ENCODE results near the gene LATS1.
"Not testable (repeated sequence)": the region's sequence is repeated elsewhere in the genome, so short reads cannot be mapped to it uniquely, and the experiment has no call there.

LATS1 gene

DNA sequence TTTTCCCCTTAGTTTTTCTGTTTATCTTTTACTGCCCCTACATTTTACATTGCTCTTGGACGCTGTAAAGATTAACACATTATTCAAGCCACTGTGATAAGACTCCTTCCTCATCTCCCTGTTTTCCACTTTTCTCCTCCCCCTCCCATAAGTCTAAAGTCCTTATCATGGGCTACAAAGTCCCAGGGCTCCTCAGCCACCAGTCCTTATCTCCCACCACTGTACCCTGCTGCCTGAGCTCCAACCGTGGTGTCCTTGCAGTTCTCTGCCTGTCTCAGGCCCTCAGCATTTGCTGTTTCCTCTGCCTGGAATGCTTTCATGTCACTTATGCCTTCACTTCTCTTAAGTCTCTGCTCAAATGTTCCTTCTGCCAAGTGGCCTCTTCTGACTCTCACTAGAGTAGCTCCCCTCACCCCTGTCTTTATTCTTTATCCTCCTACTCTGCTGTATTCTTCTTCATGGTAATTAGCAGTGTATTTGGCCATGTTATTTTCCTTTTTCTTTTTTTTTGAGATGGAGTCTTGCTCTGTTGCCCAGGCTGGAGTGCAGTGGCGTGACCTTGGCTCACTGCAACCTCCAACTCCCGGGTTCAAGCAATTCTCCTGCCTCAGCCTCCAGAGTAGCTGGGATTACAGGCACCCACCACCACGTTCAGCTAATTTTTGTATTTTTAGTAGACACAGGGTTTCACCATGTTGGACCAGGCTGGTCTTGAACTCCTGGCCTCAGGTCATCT, 10.8 kb upstream of the LATS1 start:
- no peak for DNase-seq

DNA sequence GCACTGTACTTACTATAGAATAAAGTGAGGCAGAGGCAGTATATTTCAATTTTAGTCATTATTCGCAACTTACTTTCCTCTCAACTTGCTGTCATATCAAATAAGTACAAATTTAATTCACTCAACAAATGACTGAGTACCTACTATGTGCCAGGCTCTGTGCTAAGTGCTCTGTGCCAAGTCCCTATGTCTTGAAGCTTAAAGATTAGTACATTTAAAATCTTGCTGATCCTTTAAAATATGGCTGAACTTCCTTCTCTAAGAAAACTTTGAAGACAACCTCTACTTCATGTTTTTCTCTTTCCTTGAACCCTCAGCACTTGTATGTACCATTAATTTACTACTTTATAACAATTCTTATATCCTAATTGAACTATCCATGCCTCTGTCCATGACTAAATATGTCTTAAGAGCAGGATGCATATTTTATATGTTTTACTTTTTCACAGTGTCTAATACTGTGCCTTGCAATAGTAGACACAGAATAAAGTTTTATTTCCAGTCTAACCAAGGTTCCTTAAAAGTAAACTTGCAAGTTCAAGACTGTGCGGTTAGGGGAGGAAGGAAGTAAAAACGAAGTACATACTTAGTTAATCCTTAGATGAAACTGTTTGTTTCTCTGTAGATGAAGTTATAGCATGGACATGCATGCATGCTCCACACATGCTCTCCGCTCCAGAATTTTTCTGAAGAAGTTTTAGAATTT, 10.0 kb upstream of the LATS1 start:
- no peak for DNase-seq

DNA sequence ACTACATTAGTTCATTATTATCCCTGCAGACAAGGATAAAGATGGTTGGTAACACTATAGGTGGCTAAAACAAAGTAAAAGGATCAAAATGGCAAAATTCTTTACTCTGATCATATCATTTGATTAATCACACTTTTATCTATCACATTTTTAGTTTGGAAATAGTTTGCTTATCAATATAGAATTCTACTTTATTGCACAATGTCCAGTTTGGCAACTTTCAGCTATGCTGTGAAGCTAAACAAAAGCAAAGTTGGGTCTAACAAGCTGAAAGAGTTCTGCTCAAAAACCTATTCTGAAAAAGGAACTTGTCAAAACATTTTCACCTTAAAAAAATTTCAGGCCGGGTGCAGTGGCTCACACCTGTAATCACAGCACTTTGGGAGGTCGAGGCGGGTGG, 7.9 kb upstream of the LATS1 start:
- no peak for DNase-seq

DNA sequence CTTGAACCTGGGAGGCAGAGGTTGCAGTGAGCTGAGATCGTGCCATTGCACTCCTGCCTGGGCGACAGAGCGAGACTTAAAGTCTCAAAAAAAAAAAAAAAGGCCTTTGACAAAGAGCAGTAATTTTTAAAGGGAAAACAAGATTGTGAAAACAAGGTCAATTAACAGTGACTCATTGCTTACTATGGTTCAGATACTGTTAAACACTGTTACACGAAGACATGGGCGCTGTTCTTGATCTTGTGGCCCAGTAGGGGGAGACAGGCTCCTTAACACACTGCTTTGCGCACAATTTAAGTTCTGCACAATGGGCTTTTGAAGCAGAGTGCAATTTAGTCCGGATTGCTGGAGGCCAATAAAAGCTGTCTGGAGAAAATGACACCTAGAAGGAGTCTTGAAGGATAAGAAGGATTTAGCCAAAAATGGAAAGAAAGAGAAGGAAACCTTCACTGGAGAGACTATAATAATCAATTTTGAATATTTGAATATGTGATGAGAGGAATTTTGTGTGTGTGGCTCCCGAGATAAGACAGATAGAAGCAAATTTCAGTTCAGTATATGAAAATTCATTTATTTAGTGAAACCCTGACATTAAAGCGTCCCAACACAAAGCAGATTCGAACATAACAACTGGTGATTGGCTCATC, 6.0 kb upstream of the LATS1 start:
- peak; percentile 12 to 68 (median 34) for DNase-seq

DNA sequence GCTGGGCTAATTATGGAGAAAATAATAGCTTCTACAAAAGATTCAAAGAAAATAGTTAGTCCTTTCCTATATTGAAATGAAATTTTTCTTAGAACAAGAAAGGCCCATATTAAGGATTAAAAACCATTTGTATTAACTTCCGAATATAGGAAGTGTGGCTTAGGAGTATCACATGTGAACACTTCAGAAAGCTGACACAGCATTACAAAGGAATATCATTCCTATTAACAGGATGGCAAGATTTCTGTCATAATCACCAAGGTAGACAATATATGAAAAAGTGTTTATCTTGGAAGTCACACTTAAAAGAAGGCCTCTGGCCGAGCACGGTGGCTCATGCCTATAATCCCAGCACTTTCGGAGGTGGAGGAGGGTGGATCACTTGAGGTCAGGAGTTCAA, 5.4 kb upstream of the LATS1 start:
- no peak for DNase-seq

DNA sequence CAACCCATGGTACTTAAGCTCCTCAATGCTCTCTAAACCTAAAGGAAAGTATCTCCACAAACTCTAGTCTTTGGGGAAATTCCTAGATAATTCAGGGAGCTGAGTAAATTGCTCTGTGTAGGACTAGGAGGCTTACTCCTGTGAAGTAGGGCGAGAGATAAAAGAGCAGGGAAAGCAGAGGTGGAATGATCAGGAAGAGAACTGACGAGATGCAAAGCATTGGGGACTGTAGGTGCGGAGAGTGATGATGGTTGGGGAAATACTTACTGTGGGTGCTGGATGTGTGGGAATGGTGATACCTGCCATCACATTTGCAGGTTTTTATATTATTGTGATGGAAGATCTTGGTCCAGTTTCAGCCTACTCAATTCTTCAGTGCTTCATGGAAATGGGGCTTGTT, 1.6 kb upstream of the LATS1 start:
- DNase-seq: no peak

DNA sequence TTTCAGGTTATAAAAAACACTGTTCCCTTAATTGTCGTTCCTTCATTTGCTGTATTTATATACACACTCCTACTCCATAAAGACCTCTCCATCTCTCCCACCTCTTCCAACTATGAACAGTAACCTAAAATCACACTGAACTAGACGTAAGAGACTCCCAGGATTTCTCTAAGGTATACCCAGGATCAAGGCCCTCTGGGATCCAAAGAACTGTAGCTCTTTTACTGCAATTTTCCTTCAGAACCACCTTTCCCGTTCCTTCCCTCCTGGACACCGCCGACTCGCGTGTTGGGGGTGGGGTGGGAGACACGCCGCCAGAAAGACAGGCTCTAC, 680 bp downstream of the LATS1 start:
- DNase-seq: no peak

DNA sequence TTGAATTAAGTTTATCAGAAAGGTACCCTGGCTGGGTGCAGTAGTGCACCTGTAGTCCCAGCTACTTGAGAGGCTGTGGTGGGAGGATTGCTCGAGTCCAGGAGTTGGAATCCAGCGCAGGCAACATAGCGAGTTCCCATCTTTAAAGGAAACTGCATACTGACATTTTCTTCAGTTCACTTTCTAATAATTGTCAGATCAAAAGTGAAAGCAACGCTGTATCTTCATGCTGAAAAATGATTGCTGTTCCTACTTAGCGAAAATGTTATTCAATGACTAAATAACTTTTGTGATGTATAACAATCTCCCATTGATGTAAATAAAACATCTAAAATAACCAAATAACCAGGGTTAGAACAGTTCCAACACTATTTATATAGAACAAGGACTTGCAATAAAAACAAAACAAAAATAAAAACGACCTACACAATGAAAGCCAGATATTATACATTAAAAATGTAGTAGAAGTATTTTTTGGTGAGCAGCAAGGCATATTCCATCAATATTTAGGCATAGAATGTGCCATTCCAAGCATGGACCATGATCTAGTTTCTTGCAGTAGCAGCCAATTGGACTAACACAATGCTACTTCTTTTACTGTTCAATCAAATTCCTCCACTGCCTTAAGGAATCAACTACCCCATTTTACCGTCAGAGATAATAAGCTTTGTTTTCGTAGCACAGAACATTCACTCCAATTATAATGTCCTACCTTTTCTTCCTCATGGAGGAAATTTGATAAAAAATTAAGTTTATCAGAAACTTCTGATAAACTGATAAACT, 1.5 kb downstream of the LATS1 start:
- DNase-seq: no peak

DNA sequence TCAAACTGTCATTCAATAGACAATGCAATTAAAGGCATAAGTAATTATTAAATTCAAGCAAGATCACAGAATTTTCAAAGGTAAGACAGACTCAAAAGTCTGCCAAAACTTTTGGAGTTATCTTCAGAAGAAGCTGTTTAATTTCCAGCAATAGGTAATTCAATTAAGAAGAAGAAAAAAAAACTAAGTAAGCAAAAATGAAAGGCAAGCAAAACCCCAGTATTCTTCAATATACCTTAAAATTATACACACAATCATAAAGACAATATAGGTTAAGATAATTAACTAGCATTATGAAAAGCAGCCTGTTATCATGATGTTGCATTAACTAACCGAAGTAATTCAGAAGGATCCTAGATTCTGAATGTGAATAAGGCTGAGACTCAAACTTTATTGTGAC, 3.5 kb downstream of the LATS1 start:
- no peak for DNase-seq

DNA sequence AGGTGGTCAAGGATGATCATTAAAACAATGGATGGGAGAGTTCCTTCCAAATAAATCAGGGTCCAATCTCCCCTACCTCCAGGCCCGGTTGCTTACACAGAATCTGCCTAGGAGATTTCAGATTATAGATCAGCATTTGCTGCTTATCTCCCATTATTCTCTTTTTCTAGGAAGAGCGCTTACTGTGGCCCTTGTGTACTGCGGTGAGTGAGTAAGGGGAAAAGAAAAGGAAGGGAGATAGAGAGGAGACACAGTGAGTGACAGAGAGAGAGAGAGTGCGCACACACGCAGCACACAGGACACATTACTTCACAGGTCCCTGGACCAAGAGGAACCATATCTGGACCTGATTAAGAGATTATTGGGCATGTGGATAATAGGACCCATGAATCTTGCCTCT, 6.2 kb downstream of the LATS1 start:
- no peak for DNase-seq

DNA sequence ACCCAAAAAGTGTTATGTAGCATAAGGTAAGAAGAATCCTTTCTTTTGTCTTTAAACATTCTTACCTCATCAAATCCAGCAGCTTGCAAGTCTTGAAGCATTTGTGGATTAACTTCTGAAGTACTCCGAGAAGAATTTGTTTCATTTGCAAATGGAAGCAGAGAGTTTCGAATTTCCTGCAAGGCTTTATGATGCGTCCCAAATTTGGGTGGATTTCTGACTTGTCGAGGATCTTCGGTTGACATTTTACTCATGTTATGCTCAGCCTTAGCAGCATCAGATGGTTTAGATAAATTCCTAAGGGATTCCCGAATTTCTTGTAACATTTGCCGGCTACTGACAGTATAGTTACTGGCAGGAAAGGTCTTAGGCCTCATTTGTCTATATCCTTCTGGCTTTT, 16.2 kb downstream of the LATS1 start:
- no peak for DNase-seq

DNA sequence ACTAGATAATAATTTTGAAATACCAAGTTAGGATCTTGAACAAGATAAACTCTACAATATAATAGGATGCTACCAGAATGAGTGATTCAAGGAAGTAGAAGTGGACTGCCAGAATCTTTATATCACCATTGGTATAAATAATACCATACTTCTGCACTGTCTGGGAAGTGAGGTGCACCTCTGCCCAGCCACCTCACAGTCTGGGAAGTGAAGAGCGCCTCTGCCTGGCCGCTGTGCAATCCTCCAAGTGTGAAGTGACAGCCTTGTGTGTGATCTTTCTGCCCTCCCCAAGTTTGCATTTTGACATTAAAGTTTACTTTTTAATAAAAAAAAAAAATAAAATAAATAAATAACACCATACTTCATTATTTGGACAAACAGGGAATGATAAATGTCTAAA, 18.8 kb downstream of the LATS1 start:
- no peak for DNase-seq

DNA sequence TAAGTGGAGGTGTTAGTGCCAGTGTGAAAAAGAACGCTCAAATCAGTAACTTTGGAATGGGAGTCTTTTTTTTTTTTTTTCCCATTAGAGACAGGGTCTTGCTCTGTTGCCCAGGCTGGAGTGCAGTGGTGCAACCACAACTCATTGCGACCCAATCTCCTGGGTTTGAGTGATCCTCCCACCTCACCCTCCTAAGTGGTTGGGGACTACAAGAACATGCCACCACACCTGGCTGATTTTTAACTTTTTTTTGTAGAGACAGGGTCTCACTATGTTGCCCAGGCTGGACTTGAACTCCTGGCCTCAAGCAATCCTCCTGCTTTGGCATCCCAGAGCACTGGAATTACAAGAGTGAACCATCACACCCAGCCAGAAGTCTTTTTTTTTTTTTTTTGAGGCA, 19.7 kb downstream of the LATS1 start:
- DNase-seq: no peak

DNA sequence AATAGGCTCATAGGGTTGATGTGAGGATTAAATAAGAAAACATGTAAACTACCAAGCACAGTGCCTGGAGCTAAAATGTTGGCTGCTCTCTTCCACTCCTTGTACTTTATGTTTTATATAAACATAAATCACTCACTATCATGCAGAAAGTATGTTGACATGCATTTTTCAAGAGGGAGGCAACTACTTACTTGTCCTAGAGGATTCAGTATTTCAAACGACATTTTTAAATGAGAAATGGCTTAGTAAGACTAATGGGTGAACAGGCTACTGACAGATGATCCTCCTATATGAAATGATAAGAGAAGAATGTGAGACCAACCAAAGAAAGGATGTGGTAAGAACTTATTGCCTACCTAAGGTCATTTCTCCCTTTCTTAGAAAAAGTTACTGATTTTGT, 21.0 kb downstream of the LATS1 start:
- no peak for DNase-seq

DNA sequence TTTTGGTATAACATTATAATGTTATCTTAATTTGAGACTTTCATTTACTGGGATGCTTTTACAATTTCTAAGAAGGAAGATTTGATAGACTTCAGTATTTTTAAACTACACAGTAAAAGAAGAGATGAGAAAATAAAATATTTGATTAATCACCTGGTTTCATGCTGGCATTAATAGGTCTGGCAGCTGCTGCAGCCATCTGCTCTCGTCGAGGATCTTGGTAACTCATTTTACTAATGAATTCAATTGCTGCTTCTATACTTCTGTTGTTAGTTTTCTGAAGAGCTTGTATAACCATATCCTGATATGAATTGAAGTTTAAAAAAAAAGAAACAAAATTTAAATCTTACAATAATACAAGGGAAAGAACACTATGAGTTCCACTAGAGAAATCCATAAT, 23.0 kb downstream of the LATS1 start:
- DNase-seq: peak in 2 of 3 experiments; percentile 14 to 74

DNA sequence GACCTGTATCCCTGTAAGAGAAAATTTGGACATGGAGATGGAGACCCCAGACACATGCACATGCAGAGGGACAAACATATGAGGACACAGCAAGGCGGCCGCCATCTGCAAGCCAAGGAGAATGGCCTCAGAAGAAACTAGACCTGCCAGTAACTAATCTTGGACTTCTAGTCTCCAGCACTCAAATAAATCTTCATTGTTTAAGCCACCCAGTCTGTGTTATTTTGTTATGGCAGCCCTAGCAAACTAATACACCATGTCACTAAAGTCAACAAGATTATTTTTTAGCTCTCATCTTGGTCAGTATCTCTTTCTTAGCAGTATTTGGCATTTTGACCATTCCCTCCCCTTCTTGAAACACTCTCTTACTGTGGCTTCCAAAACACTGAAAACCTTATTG, 26.7 kb downstream of the LATS1 start:
- no peak for DNase-seq

DNA sequence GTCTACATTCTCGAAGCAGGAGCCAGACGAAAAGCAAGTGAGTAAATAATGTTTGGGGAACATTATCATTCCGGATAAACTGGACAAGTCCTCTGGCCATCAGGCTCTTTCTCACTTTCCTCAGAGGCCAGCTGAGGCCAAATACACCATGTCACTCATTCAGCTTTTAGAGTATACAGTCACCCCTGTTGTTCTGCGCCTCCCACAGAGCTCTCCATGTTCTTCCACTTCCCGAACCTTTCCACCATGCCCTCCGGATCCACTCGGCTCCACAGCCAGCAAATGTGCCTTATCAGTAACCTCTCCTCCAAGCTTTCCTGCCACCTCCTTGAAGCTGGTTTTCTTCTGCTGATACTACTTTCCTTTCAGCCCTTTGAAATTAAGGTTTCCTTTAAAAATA, 31.7 kb downstream of the LATS1 start:
- no peak for DNase-seq

DNA sequence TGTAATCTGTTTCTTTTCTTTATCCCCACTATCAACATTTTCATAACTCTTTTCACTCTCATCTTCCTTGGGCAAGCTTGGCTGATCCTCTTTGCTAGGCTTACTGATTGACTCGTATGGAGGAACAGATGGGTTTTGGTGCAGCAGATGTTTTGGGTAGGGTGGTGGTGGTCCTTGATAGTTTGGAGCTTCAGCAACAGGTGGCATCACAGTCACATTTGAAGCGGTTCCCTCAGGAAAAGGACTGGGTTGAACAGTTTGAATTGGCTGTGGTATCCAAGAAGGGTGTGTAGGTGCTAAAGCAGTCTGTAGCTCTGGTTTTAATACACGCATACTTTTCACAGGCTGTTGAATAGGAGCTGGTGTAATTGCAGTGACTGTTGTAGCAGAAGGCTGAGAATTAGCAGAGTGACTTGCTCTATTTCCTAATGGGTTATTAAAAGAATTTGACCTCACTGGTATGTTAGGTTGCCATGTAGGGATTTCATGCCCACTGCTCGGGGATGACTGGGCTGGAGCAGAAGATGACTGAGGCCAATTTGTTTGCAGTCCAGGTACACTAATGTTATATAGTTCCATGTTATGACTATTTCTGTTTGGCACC, 34.5 kb downstream of the LATS1 start:
- DNase-seq: no peak

DNA sequence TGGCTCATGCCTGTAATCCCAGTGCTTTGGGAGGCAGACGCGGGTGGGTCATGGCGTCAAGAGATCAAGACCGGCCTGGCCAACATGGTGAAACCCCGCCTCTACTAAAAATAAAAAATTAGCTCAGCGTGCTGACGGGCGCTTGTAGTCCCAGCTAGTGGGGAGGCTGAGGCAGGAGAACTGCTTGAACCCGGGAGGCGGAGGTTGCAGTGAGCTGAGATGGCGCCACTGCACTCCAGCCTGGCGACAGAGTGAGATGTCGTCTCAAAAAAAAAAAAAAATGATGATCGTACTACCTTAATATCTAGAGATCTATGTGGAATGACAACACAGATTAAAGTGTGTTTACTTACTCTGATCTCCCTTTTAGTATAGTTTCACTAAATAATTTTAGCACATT, 36.1 kb downstream of the LATS1 start:
- not testable (repeated sequence) for DNase-seq

DNA sequence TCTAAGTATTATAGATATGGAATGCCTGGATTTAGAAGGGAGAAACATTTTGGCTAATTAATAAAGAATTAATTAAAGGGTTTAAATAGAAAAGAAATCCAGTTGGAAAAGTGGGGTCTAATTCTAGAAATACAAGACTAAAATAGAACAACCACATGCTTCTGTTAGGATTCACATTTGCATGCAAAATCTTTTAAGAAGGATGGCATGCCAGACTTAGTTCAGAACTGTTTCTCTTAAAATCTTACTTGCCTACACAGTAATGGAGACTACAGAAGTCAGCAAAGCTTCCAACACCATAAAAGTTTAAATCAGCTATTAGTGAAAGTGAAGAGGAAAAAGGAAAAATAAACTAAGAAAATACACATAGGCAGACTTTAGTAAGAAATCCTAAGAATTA, 36.7 kb downstream of the LATS1 start:
- no peak for DNase-seq

DNA sequence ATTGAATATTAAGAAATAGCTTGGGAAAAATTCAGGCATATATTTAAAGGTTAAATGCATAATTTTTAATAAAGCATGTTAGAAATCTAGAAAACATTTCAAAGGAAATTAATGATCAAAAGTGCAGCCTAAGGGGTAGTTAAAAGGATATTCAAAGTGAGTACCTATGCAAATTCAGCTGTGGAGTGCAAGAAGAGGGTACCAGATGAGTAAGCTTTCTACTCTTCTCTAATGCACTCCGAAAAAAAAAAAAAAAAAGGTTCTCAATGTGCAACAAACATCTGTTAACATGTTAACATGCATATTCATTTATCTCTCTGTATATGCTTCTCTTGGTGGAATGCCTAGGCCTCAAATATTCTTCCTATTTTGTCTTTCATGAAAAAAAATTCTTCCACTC, 37.4 kb downstream of the LATS1 start:
- no peak for DNase-seq

DNA sequence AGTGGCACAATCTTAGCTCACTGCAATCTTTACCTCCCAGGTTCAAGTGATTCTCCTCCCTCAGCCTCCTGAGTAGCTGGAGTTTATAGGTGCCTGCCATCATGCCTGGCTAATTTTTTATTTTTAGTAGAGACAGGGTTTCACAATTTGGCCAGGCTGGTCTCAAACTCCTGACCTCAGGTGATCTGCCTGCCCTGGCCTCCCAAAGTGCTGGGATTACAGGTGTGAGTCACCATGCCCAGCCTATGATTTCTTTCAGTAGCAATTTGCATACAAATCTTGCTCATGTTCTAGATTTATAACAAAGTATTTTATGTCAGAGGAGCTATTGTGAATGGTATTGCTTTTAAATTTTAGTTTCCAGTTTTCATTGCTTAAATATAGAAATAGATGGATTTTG, 45.6 kb downstream of the LATS1 start:
- not testable (repeated sequence) for DNase-seq

DNA sequence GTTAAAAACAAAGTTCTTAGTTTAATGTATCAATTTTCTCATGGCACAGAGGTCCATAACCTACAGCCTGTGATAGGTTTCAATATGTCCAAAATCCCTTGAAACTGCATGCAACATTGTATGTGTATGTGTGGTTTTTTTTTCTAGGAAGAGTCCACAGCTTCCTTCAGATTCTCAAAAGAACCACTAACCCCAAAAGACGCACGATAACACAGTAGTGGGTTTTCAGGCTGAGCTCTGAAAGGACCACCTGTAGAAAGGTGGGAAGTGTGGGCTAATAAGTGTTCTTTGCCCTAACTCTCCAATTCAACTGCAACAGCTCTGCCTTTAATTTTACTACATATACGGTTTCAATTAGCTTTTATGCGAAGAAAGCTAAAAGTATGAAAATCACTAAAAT, 57.9 kb downstream of the LATS1 start:
- no peak for DNase-seq

All from NCI-H1417 (cell line).